Brain microvascular endothelial cell (primary cell): ENCODE results near the gene CHRM2.

ENCODE experiments used
- DNase-seq: peaks from one replicate; pipeline ENCODE4 v3.0.0-alpha.2; 2020
- H3K27ac ChIP-seq: fragments of 250-450 bp; sonication (Bioruptor Pico); 2 replicates; pipeline ENCODE4 v1.5.1; 2020; ENCODE audit warnings: mild to moderate bottlenecking, moderate library complexity
- H3K27me3 ChIP-seq: fragments of 250-450 bp; sonication (Bioruptor Pico); replicated peaks from 2 replicates; pipeline ENCODE4 v1.5.1; 2020; ENCODE audit warnings: mild to moderate bottlenecking
- H3K36me3 ChIP-seq: fragments of 250-450 bp; sonication (Bioruptor Pico); replicated peaks from 2 replicates; pipeline ENCODE4 v1.5.1; 2020; ENCODE audit warnings: mild to moderate bottlenecking
- H3K4me3 ChIP-seq: 2 replicates; pipeline ENCODE4 v1.5.1; 2011; ENCODE audit warnings: low read depth, mild to moderate bottlenecking, control low read depth, low read length, moderate library complexity
- CTCF ChIP-seq: IDR thresholded peaks from 2 replicates; pipeline ENCODE4 v1.5.1; 2011; ENCODE audit warnings: low read depth, mild to moderate bottlenecking, moderate library complexity, low read length, control low read depth, inconsistent platforms; ENCODE audit errors: missing control alignments
- in situ Hi-C: cut with HindIII; loops from 2 replicates; pipeline ENCODE4 v1.10.0; 2017; ENCODE audit warnings: low sequenced_read_pairs, low pct_ligation_motif_present

The CHRM2 gene

GRCh38 chr7:137069249-137069963 is 201.0 kb downstream of the CHRM2 start:
- TF ChIP-seq CTCF: no peak
- no peak for DNase-seq
- H3K36me3 ChIP-seq: no peaks in the 10 kb centered on the region
- H3K4me3 ChIP-seq: no peak overlapping the region
- H3K27me3 ChIP-seq: no peaks in the 10 kb centered on the region
- no peak overlapping the region for H3K27ac ChIP-seq
- in situ Hi-C loops: no loop called here
